Activated CD4-positive, CD25-positive, alpha-beta regulatory T cell treated with anti-CD3 and anti-CD28 coated beads, Interleukin-2, amount 50 U/mL, for 72 hours (primary cell): ENCODE results near the gene S100P.
A peak's percentile ranks its signal among the peaks of the same experiment; 100 is the strongest.
"Not testable (repeated sequence)": the region's sequence is repeated elsewhere in the genome, so short reads cannot be mapped to it uniquely, and the experiment has no call there.

Experiments
- DNase-seq: peaks from one replicate; pipeline ENCODE4 v3.0.0; 2021

S100P gene

DNA sequence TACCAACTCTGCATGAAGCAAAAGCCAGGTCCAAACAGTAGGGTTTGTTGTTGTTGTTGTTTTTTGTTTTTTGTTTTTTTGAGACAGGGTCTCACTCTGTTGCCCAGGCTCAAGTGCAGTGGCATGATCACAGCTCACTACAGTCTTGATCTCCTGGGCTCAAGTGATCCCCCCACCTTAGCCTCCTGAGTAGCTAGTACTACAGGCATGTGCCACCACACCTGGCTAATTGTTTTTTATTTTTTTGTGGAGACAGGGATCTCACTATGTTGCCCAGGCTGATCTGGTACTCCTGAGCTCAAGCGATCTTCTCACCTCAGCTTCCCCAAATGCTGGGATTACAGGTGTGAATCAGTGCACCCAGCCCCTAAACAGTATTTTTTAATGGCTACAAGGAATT is 6.2 kb downstream of the S100P start:
- no peak for DNase-seq

DNA sequence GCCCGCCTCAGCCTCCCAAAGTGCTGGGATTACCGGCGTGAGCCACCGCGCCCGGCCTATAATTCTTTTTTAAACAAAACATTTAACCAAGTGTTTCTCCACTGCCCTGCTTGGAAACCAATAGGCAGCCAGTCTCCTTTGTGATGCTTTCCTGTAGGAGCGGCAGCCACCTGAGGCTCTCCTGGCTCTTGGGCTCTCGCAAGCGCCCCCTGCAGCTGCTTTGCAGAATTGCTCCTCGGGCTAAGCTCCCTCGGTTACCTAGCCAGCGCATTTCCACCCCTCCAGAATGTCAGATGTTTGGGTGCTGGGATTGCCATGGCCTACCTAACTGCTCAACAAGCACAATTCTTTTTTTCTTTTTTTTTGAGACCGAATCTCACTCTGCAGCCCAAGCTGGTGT is 7.7 kb downstream of the S100P start:
- peak; percentile 58 for DNase-seq

GRCh38 chr4:6702761-6703160 is 9.1 kb downstream of the S100P start:
- DNase-seq = no peak

- DNase-seq = no peak
These were observed 10.1 kb downstream of the S100P start for GRCh38 chr4:6703786-6704185.

DNA sequence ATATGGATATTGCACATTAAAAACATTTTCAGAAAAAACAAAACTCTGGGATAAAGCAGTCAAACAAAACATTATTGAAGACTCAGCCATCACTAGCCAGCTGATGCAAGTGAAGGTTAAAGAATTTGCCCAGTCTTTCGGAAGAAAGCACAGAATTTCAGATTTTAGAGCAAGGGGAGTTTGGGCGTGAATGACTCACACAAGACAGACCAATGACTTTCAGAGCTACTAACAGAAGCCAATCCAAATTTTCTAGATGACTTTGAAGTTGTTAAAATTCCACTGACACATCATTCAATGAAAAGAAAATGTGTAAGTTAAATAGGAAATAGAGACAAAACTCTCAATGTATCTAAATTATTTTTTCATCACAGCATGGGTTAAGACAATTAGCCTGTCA is 12.0 kb downstream of the S100P start:
- no peak for DNase-seq

DNA sequence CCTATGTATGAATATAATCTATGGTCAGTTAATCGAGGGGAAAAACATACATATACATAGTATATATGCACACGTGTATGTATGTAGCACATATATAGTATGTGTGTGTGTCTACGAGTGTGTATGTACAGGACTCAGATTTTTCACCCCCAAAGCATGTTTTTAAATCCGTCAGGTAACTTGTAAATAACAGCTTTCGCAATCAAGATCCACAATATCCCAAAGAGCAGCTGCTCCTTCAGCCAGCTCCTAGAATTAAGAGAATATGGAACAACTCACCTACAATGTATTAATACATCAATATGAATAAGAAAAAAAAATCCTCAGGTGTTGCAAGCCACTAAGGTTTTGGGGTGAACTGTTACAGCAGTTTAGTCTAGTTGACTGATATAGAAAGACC is 12.5 kb downstream of the S100P start:
- no peak for DNase-seq

DNA sequence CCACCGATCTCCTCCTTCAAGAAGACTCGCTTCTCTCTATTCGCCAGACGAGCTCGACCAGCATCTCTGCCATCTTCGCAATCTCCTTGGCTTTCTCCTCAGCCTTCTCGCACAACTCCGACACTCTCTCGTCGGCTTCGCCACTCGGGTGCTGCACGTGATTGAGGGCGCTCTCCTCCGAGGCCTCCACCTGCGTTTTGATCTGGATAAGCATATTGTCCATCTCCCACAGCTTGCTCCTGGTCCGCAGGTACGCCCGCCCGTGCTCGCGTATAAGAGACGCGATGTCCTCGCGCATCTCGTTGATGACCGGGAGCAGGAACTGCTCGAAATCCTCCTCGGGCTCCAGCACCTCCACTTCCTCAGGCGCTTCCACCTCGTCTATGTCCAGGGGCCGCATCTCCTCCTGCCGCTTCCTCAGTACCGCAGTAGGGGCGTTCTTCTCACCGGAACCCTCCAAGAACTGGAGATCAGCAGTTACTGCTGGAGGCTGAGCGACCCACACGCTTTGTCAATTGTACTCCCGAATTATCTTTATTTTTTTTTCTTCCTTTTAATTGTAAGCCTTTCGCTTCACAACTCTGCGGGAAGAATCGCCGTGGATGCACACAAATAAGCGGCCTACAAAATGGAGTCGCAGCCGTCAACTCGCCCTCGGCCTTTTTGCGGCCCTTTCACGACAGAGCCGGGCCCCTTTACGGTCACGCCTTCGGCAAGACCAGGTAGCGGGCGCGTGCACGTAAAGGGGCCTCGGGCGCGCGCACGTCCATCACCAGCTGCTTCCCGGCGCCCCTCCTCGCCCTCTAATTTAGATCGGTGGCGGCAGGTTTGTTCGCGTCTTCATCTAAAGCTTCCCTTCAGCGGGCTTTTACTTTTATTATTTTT is 15.8 kb downstream of the S100P start, which contains the start of gene MRFAP1L1:
MRFAP1L1 (minus strand) TSS at position 636 of the 885 bp plus-strand sequence; CDS start at position 400, 236 bp downstream.
- peak; percentile 97 for DNase-seq

- DNase-seq = no peak
These were observed 16.6 kb downstream of the S100P start for GRCh38 chr4:6710282-6710681.

- DNase-seq = no peak
These were observed 17.3 kb downstream of the S100P start for GRCh38 chr4:6710996-6711395.

DNA sequence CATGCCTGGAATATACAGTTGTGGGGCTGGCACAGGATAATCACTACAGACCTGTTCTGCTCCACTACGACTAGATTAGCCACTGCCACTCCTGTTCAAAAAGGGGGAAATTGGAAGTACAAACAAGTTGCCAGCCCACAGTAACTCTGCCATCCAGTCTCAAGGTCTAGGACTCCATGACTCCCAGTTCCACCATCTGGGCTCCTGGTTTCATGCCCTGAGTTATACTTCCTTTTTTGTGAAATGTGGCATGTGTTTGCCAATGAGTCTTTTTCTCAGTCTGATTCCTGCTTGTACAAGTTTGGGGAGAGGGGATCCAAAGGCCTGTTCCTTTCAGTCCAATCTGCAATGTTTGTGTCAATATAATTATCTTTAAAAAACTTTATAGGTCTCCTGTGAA is 21.3 kb downstream of the S100P start:
- peak; percentile 19 for DNase-seq

DNA sequence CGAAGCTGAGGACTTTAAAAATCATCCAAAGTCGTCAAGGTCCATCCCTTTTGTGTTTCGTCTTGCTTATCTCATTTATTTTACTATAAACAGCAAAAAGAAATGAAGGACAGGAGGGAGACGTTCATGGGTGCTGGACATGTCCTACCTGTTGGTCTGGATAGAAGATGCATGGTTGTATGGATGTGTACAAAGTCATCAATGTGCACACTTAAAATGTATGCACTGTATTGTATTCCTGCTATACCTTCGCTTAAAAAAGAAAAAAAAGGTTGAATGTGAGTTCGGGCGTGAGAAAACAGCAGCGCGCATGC is 22.0 kb downstream of the S100P start:
- DNase-seq = peak; percentile 4

DNA sequence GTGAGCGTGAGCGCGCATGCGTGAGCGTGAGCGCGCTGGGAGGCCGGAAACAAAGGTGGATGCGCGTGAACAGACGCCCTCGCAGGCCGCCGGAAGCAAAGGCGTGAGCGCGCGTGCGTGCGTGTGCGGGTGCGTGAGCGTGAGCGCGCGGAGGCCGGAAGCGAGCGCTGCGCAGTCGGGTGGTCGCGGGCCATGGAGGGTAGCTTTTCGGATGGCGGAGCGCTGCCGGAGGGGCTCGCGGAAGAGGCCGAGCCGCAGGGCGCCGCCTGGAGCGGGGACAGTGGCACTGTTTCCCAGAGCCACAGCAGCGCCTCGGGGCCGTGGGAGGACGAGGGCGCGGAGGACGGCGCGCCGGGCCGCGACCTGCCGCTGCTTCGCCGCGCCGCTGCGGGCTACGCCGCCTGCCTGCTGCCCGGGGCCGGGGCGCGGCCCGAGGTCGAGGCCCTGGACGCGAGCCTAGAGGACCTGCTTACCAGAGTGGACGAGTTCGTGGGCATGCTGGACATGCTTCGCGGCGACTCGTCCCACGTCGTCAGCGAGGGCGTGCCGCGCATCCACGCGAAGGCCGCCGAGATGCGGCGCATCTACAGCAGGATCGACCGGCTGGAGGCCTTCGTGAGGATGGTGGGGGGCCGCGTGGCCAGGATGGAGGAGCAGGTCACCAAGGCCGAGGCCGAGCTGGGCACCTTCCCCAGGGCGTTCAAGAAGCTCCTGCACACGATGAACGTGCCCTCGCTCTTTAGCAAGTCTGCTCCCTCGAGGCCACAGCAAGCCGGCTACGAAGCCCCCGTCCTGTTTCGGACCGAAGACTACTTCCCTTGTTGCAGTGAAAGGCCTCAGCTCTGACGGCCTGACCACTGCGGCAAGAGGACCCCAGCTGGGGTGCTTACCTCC is 22.6 kb downstream of the S100P start, which contains the start of gene BLOC1S4:
BLOC1S4 (plus strand) TSS at position 157 of the 894 bp plus-strand sequence; CDS start at position 193, 36 bp downstream.
- DNase-seq = peak; percentile 89

- peak; percentile 29 for DNase-seq
These were observed 23.4 kb downstream of the S100P start for GRCh38 chr4:6716958-6717655.

GRCh38 chr4:6718932-6719610 is 25.4 kb downstream of the S100P start:
- no peak for DNase-seq

DNA sequence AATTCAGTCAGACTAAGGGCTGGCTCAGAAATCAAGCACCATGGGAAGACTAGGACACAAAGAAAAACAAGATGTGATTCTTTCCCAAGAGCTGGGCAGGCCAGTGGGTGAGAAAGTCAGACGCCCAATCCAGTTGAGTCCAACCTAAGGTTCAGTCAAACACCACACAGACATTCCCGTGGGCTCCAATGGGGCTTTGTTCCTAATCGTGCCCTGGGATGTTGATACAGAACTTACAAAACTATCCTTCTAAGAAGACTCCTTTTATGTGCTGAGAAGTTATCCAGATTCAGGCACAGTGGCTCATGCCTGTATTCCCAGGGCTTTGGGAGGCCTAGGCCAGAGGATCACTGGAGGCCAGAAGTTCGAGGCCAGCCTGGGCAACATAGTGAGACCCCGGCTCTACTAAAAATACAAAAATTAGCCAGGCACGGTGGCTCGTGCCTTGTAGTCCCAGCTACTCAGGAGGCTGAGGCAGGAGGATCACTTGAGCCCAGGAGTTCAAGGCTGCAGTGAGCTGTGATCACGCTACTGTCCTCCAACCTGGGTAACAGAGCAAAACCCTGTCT is 26.0 kb downstream of the S100P start:
- DNase-seq = no peak

- peak; percentile 86 for DNase-seq
These were observed 26.6 kb downstream of the S100P start for GRCh38 chr4:6720202-6720699.

- DNase-seq = no peak
These were observed 27.4 kb downstream of the S100P start for GRCh38 chr4:6721121-6721520.

GRCh38 chr4:6722891-6723290 is 29.2 kb downstream of the S100P start:
- DNase-seq = no peak

- DNase-seq = no peak
These were observed 30.2 kb downstream of the S100P start for GRCh38 chr4:6723851-6724250.

GRCh38 chr4:6724421-6725111 is 30.9 kb downstream of the S100P start:
- DNase-seq = no peak

DNA sequence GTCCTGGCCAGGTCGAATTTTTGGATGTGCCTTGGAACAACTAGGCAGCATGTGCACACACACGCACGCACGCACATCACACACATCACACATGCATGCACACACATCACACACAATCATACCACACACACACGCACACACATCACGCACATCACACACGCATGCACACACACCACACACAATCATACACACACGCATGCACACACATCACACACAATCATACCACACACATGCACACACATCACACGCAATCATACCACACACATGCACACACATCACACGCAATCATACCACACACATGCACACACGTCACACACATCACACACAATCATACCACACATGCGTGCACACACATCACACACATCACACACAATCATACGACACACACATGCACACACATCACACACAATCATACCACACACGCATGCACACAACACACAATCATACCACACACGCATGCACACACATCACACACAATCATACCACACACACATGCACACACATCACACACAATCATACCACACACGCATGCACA is 31.8 kb downstream of the S100P start:
- not testable (repeated sequence) for DNase-seq
